Kidney epithelial cell (primary cell): Measurements from ENCODE around the gene SLC36A1. TPM values are rescaled to one million over a fixed set of nuclear protein-coding genes. Genes with fewer than 3 reads are reported as not detected.

Source experiments
- DNase-seq: peaks from one replicate; pipeline ENCODE4 v3.0.0-alpha.2; 2010; ENCODE audit warnings: low read depth
- H3K27me3 ChIP-seq: 2 replicates; pipeline ENCODE4 v1.6.0; 2011; ENCODE audit warnings: low read length; ENCODE audit not compliant: control insufficient read depth, insufficient read depth
- H3K36me3 ChIP-seq: 2 replicates; pipeline ENCODE4 v1.5.1; 2011; ENCODE audit warnings: low read length; ENCODE audit not compliant: control insufficient read depth, insufficient read depth
- H3K4me3 ChIP-seq: 2 replicates; pipeline ENCODE4 v1.5.1; 2011; ENCODE audit warnings: low read depth, mild to moderate bottlenecking, control low read depth, low read length
- total RNA-seq: library from RNA; depleted of rRNA; stranded (reverse); fragments of >200 nt; gene quantifications from 2 replicates; pipeline ENCODE4 v1.2.3, GENCODE V29; 2015
- TF ChIP-seq, protein P1 (sequence below): IDR thresholded peaks from 2 replicates; pipeline ENCODE4 v1.5.1; 2011; ENCODE audit warnings: mild to moderate bottlenecking, moderate library complexity, low read length, control low read depth, inconsistent platforms; ENCODE audit not compliant: insufficient read depth, poor library complexity, severe bottlenecking

SLC36A1 gene
- total RNA-seq, 1 donor from 2014 or later, result 13.8 TPM

DNA sequence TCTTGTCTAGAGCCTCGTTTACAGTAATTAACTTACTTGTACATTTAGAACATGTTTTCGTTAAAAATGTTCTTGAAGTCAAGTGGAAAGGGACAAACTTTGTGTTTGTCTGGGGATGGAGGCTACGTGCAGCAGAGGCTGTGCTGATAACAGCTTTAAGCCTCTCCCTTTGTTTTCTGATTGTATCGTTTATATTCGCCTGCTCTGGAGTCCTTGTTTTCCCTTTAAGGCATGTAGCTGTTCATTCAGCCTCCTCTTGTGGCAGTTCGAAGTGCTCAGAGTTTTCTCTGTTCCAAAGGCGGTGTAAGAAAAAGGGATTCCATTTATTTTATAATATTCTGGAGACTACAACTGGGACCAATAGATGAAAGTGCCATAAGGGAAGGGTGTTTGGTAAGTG lies 1.9 kb downstream of the SLC36A1 start:
- no peaks in the 10 kb centered on the region for H3K36me3 ChIP-seq
- no peak overlapping the region for H3K4me3 ChIP-seq

GRCh38 chr5:151449839-151450238 lies 2.4 kb downstream of the SLC36A1 start:
- DNase-seq, result no peak

More for the DNA sequence above, 1.9 kb downstream of the SLC36A1 start:
- no peaks in the 10 kb centered on the region for H3K27me3 ChIP-seq
- DNase-seq, result no peak
- TF ChIP-seq, protein P1, sequence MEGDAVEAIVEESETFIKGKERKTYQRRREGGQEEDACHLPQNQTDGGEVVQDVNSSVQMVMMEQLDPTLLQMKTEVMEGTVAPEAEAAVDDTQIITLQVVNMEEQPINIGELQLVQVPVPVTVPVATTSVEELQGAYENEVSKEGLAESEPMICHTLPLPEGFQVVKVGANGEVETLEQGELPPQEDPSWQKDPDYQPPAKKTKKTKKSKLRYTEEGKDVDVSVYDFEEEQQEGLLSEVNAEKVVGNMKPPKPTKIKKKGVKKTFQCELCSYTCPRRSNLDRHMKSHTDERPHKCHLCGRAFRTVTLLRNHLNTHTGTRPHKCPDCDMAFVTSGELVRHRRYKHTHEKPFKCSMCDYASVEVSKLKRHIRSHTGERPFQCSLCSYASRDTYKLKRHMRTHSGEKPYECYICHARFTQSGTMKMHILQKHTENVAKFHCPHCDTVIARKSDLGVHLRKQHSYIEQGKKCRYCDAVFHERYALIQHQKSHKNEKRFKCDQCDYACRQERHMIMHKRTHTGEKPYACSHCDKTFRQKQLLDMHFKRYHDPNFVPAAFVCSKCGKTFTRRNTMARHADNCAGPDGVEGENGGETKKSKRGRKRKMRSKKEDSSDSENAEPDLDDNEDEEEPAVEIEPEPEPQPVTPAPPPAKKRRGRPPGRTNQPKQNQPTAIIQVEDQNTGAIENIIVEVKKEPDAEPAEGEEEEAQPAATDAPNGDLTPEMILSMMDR, result no peak

GRCh38 chr5:151450605-151451004 lies 3.2 kb downstream of the SLC36A1 start:
- TF ChIP-seq, protein P1, result no peak
- no peak overlapping the region for H3K4me3 ChIP-seq
- no peaks in the 10 kb centered on the region for H3K36me3 ChIP-seq
- DNase-seq, result no peak
- H3K27me3 ChIP-seq, result no peaks in the 10 kb centered on the region

More at GRCh38 chr5:151449839-151450238, 2.4 kb downstream of the SLC36A1 start:
- no peaks in the 10 kb centered on the region for H3K36me3 ChIP-seq
- H3K27me3 ChIP-seq, result no peaks in the 10 kb centered on the region
- TF ChIP-seq, protein P1, result no peak
- no peak overlapping the region for H3K4me3 ChIP-seq

DNA sequence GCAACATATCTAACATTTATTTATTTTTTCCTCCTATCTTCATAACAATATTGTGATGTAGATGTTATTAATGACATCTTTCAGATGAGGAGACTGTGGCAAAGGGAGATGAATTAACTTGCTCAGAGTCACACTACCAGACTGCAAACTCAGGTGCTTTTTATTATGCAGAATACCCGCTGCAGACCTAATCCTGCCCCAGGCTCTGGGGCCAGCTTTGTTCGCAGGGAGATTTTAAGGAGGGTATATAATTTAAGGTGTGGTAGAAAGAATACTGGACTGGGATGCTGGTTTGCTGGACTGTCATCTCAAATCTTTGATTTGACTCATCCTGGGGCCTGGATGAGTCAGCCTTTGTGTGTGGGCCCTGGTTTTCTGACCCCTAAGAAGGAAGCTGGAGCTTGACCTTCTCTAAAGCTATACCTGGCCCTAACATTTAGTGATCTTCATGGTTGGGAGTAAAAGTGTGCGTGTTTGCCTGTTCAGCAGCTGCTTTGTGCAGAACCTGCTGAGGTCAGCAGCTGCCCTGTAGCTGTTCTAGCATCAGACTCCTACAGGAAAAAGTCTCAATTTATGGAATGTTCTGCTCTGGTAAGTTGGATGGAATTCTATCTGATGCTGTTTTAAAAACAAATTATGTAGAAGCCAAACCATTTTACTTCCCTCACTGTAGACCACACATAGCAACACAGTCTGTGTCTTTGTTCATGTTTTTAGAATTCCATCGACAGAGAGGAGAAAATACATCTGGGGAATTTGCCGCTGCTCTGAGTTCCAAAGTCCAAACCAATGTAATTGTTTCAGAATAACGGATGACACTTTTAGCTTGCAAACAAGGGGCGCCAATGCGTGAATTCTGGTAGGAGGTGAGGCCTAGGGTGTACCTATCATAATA lies 4.5 kb downstream of the SLC36A1 start:
- no peaks in the 10 kb centered on the region for H3K36me3 ChIP-seq
- H3K27me3 ChIP-seq, result no peaks in the 10 kb centered on the region
- no peak overlapping the region for H3K4me3 ChIP-seq
- no peak for DNase-seq
- TF ChIP-seq, protein P1, result no peak

DNA sequence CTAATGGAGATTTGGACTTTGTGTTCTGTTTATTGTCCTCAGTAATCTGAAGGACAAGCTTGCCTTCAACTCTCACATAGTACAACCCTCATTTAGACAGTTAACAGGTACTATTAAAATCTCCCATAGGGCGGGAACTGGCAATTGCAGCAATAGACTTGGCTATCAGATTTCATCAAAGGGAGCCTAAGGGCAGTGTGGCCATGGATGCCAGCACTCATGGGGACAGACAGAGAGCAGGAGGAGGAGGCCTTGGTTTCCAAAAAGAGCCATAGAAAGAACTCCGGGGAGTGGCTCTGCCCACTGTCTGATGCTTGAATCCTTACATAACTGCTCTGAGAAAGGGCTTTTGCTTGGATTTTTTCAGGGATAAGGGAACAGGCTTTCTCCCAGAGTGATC lies 6.8 kb downstream of the SLC36A1 start:
- Histone ChIP-seq H3K36me3 (no peaks in the 10 kb centered on the region), H3K4me3 (no peak overlapping the region), H3K27me3 (no peaks in the 10 kb centered on the region)
- DNase-seq, result no peak
- TF ChIP-seq, protein P1, result no peak

- no peak for DNase-seq
Measured at GRCh38 chr5:151454889-151455288, 7.5 kb downstream of the SLC36A1 start.

More at GRCh38 chr5:151454889-151455288, 7.5 kb downstream of the SLC36A1 start:
- TF ChIP-seq, protein P1, result no peak
- H3K4me3 ChIP-seq, result no peak overlapping the region
- H3K27me3 ChIP-seq, result no peaks in the 10 kb centered on the region
- H3K36me3 ChIP-seq, result no peaks in the 10 kb centered on the region
